Activated CD8-positive, alpha-beta memory T cell treated with anti-CD3 and anti-CD28 coated beads, Interleukin-2, amount 10 ng/mL, durations not matched to agents 7 days and 5 days (primary cell): Measurements from ENCODE around the gene EPN1. TPM values are rescaled to one million over a fixed set of nuclear protein-coding genes. Genes with fewer than 3 reads are reported as not detected.

Source experiments
- ATAC-seq: fragments of 150-1000 bp; cut with Tn5 transposase; one replicate; pipeline ENCODE4 v1.10.0; 2021; ENCODE audit warnings: moderate library complexity
- CTCF ChIA-PET: fragments of 350-600 bp; sonication (Branson Sonifier 250); formaldehyde crosslinking; loops from one replicate; lab custom pipeline; 2021; ENCODE audit warnings: antibody characterized with exemption; lab: Charles Lee
- DNase-seq: peaks from one replicate; pipeline ENCODE4 v3.0.0-alpha.2; 2020
- H3K27ac Mint-ChIP-seq: one replicate; pipeline ENCODE4 v1.8.0; 2021; ENCODE audit warnings: mild to moderate bottlenecking, mixed read lengths
- H3K27me3 Mint-ChIP-seq: one replicate; pipeline ENCODE4 v1.8.0; 2021; ENCODE audit warnings: mixed read lengths
- H3K36me3 Mint-ChIP-seq: one replicate; pipeline ENCODE4 v1.8.0; 2021; ENCODE audit warnings: mild to moderate bottlenecking, mixed read lengths
- H3K4me1 Mint-ChIP-seq: one replicate; pipeline ENCODE4 v1.8.0; 2021; ENCODE audit warnings: mixed read lengths
- H3K4me3 Mint-ChIP-seq: one replicate; pipeline ENCODE4 v1.8.0; 2021; ENCODE audit warnings: mild to moderate bottlenecking, moderate library complexity, mixed read lengths
- H3K9me3 Mint-ChIP-seq: one replicate; pipeline ENCODE4 v1.8.0; 2022; ENCODE audit warnings: low read depth, mixed read lengths
- total RNA-seq, 2 experiments: library from RNA; stranded (reverse); gene quantifications; one replicate each; pipeline ENCODE4 v1.2.3, GENCODE V29; 2021

EPN1 gene
- total RNA-seq, 2 experiments from 2014 or later, result 55.7 to 63.7 TPM

DNA sequence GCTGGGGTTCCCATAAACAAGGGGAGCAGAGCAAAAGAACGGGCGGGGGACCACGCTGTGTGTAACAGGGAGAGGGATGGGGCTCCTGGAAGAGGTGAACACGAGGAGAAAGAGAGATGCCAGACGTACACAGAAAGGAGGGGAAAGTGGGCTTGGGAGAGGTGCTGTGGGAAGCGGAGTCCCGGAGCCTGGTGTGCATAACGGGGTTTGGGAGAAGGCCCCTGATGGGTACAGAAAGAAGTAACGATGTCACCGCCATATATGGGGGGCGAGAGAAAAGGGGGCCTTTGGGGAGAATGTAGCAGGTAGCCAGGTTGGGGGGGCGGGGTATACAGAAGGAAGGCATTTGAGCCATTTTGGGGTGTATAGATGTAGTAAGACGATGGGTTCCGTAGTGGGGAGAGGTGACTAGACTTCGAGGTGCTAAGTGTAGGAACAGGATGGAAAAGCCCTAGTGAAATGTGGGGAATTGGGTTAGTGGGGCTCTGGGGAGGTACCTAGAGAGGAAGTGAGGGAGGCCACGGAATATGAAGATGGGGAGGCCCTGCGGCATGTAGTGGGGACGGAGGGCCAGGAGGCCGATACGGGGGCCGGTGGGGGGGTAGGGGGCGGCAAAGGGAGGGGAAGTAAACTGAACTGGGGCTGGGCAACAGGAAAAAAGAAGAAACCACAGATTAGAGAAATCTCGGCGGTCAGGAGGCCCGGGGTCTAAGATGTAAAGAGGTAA is 33.4 kb upstream of the EPN1 start:
- peaks cover 57% of the 10 kb centered on the region for H3K4me1 Mint-ChIP-seq
- peak overlapping the region; percentile 92 for H3K27ac Mint-ChIP-seq
- H3K27me3 Mint-ChIP-seq, result no peaks in the 10 kb centered on the region
- DNase-seq (no peak), ATAC-seq (no peak)
- H3K9me3 Mint-ChIP-seq, result no peaks in the 10 kb centered on the region
- H3K36me3 Mint-ChIP-seq, result peaks cover 16% of the 10 kb centered on the region
- CTCF ChIA-PET, result interaction anchor here (1.0 to 4.1 kb wide), 9 partner anchors 9 to 138 kb away, joined by 3 to 41 read pairs (median 4); partner anchors contain the start of genes FIZ1, U2AF2, ZNF524 and ZNF865
- H3K4me3 Mint-ChIP-seq, result peak overlapping the region; percentile 87

DNA sequence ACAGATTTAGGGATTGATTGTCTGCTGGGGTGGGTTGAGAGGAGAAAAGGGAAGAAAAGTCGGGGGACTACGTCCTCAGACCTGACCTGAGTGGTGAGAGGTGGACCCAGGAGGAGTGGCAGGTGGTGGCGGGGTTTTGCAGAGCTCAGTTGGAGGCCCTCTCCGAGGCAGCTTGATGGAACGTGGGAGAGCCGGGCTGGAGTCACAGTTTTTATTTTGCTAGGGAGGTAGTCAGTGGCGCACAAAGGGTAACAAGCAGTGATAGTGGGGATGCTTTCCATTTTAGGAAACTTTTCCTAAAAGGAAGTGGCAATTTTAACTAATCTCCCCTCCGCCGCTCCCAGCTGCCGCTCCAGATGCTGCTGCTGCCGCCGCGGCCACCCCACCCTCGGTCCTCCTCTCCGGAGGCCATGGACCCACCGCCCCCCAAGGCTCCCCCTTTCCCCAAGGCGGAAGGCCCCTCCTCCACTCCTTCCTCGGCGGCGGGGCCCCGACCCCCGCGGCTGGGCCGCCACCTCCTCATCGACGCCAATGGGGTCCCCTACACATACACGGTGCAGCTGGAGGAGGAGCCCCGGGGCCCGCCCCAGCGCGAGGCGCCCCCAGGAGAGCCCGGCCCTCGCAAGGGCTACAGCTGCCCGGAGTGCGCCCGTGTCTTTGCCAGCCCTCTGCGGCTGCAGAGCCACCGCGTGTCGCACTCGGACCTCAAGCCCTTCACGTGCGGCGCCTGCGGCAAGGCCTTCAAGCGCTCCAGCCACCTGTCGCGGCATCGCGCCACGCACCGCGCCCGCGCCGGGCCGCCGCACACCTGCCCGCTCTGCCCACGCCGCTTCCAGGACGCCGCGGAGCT is 32.6 kb upstream of the EPN1 start:
- CTCF ChIA-PET, result interaction anchor here (1.0 to 4.1 kb wide), 7 partner anchors 10 to 139 kb away, joined by 3 to 41 read pairs (median 4); partner anchors contain the start of genes FIZ1, U2AF2, ZNF524 and ZNF865
- Mint-ChIP-seq H3K4me1 (peaks cover 55% of the 10 kb centered on the region), H3K4me3 (peak overlapping the region; percentile 87), H3K9me3 (no peaks in the 10 kb centered on the region), H3K27me3 (no peaks in the 10 kb centered on the region), H3K36me3 (peaks cover 16% of the 10 kb centered on the region), H3K27ac (peak overlapping the region; percentile 95)
- ATAC-seq, result peak; percentile 22
- DNase-seq, result peak; percentile 61

DNA sequence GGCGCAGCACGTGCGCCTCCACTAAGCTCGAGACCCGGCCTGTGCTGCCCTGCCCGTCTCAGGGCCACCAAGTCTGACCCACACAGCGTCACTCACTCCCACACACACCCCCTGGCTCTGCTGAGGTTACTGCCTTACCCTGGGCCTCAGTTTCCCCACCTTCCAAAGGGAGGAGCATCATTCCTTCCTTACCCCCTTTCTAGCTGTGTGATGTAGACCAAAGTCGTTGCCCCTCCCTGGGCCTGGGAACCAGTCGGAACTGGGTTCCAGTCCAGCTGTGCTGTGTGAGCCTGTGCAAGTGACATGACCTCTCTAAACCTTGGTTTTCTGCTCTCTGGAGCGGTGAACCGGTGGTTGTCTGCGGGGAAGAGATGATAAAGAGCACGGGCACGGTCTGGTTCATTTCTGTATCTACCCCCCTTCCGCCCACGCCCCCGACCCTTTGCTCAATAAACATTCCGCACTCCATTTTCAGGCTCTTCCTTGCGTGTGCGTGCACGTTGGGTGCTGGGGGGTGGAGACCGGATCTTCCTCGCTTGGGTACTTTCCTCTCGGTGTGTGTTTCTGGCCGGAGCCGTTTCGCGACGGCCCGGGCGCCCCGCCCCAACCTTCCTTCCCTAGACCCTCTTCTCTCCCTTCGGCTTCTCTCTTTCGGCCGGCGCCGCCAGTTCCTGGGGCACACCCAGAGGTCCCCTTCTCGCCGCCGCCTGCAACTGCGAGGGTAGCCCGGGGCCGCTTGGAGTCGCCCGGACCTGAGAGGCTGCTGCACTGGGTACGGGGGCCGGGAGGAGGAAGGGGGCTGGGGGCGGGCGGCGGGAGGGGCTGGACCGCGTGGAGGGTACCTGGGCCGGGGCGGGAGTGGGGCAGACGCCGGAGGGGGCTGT is 31.8 kb upstream of the EPN1 start, which contains the start of gene ZNF581:
Gene ZNF581, plus strand, starts transcription at position 647 of the 884 bp plus-strand sequence. CDS start 923 bp downstream, outside the sequence.
- peak; percentile 85 for DNase-seq
- peak within 1 kb of the TSS; percentile 87 for H3K4me3 Mint-ChIP-seq
- peak; percentile 66 for ATAC-seq
- H3K4me1 Mint-ChIP-seq, result peaks cover 50% of the 10 kb centered on the region
- CTCF ChIA-PET, result interaction anchor here (1.3 to 4.1 kb wide), 6 partner anchors 10 to 140 kb away, joined by 3 to 41 read pairs (median 4); partner anchors contain the start of genes FIZ1, U2AF2, ZNF524 and ZNF865
- no peaks in the 10 kb centered on the region for H3K27me3 Mint-ChIP-seq
- peak within 1 kb of the TSS; percentile 95 for H3K27ac Mint-ChIP-seq
- no peaks in the 10 kb centered on the region for H3K9me3 Mint-ChIP-seq
- peaks cover 12% of the 10 kb centered on the region for H3K36me3 Mint-ChIP-seq

DNA sequence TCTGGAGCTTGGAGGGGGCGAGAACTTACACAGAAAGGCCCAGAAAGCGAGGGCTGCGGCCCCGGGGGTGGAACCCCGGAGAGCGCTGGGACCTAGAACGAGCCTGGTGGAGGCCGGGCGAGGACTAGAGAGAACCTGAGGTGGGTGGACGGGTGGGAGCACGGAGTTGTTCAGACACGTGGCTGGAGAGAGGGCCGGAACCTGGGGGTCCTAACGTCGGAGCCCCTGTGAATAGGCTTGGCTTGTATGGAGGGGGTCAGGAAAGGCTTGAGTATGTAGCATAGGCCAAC is 31.2 kb upstream of the EPN1 start:
- CTCF ChIA-PET, result interaction anchor here (2.6 to 4.1 kb wide), 2 partner anchors 10 to 11 kb away, joined by 21 to 41 read pairs; partner anchors contain the start of gene U2AF2
- Mint-ChIP-seq H3K27me3 (no peaks in the 10 kb centered on the region), H3K27ac (peak overlapping the region; percentile 95), H3K4me1 (peaks cover 50% of the 10 kb centered on the region), H3K4me3 (peak overlapping the region; percentile 87), H3K36me3 (peaks cover 9% of the 10 kb centered on the region), H3K9me3 (no peaks in the 10 kb centered on the region)
- no peak for ATAC-seq
- DNase-seq, result no peak

DNA sequence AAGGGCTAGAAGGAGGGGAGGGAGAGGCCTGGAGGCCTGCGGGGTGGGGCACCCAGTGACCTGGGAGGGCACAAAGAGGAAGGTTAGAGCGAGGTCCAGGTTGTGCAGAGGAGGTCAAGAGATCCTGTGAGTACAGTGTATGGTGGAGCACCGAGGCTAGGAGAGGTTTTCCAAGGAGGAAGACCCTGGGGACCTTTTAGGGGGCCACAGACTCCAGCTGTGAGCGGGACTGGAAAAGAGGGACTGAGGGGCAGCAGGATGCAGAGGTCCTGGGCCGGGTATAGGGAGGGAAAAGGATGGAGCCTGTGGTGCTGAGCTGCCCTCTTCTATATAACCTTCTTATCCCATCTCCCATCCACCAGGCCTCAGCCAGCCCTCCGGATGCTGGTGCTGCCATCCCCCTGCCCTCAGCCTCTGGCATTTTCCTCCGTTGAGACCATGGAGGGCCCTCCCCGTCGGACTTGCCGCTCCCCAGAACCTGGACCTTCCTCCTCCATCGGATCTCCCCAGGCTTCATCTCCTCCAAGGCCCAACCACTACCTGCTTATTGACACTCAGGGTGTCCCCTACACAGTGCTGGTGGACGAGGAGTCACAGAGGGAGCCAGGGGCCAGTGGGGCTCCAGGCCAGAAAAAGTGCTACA is 30.7 kb upstream of the EPN1 start:
- H3K4me3 Mint-ChIP-seq, result peak overlapping the region; percentile 87
- no peaks in the 10 kb centered on the region for H3K9me3 Mint-ChIP-seq
- H3K4me1 Mint-ChIP-seq, result peaks cover 47% of the 10 kb centered on the region
- no peaks in the 10 kb centered on the region for H3K27me3 Mint-ChIP-seq
- DNase-seq (no peak), ATAC-seq (no peak)
- H3K27ac Mint-ChIP-seq, result peak overlapping the region; percentile 95
- peaks cover 6% of the 10 kb centered on the region for H3K36me3 Mint-ChIP-seq
- CTCF ChIA-PET, result interaction anchor here (2.6 to 4.1 kb wide), 2 partner anchors 9 to 12 kb away, joined by 21 to 41 read pairs; partner anchors contain the start of gene U2AF2

DNA sequence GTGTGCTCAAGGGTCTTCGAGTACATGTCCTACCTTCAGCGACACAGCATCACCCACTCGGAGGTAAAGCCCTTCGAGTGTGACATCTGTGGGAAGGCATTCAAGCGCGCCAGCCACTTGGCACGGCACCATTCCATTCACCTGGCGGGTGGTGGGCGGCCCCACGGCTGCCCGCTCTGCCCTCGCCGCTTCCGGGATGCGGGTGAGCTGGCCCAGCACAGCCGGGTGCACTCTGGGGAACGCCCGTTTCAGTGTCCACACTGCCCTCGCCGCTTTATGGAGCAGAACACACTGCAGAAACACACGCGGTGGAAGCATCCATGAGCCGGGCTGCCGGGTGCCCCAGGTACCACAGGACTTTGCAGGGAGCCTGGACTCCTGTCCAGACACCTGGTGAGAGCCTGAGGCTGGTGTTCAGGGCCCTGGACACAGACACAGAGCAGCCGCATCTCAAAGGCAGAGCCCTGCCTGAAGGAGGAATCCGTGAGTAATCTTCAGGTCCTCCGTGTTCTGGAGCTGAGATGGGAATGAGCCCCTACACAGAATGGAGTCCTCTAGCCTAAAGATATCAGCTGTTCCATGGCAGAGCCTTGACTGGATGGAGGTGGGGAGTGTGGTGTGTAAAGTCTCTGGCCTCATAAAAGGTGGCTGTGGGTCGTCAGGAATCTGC is 30.0 kb upstream of the EPN1 start:
- peak overlapping the region; percentile 95 for H3K27ac Mint-ChIP-seq
- CTCF ChIA-PET, result interaction anchor here (0.6 to 5.5 kb wide), 3 partner anchors 9 to 20 kb away, joined by 4 to 74 read pairs (median 41); partner anchors contain the start of gene U2AF2
- no peaks in the 10 kb centered on the region for H3K27me3 Mint-ChIP-seq
- H3K4me1 Mint-ChIP-seq, result peaks cover 48% of the 10 kb centered on the region
- H3K9me3 Mint-ChIP-seq, result no peaks in the 10 kb centered on the region
- ATAC-seq, result no peak
- H3K4me3 Mint-ChIP-seq, result peak overlapping the region; percentile 87
- peaks cover 6% of the 10 kb centered on the region for H3K36me3 Mint-ChIP-seq
- no peak for DNase-seq

DNA sequence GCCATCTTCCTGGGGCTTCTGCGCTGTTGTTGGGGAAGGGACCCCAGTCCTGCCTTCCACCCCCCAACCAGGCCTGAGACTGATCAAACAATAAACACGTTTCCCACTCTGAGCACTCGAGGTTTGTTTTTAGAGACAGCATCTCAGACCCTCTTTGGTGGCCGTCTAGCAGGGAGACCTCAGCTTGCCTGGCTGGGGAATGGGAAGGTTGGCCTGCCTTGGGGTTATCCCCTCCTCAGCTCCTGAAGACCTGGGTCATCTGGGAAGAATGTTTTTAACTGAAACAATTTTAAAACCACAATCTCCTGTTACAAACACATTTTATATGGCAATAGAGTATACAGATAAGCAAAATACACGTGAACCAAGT is 29.5 kb upstream of the EPN1 start:
- peak overlapping the region; percentile 18 for H3K4me3 Mint-ChIP-seq
- DNase-seq, result no peak
- CTCF ChIA-PET, result interaction anchor here (0.6 to 5.5 kb wide), 3 partner anchors 8 to 20 kb away, joined by 4 to 74 read pairs (median 41); partner anchors contain the start of gene U2AF2
- H3K27me3 Mint-ChIP-seq, result no peaks in the 10 kb centered on the region
- H3K36me3 Mint-ChIP-seq, result peaks cover 6% of the 10 kb centered on the region
- peaks cover 42% of the 10 kb centered on the region for H3K4me1 Mint-ChIP-seq
- ATAC-seq, result no peak
- H3K9me3 Mint-ChIP-seq, result no peaks in the 10 kb centered on the region
- peak overlapping the region; percentile 57 for H3K27ac Mint-ChIP-seq

DNA sequence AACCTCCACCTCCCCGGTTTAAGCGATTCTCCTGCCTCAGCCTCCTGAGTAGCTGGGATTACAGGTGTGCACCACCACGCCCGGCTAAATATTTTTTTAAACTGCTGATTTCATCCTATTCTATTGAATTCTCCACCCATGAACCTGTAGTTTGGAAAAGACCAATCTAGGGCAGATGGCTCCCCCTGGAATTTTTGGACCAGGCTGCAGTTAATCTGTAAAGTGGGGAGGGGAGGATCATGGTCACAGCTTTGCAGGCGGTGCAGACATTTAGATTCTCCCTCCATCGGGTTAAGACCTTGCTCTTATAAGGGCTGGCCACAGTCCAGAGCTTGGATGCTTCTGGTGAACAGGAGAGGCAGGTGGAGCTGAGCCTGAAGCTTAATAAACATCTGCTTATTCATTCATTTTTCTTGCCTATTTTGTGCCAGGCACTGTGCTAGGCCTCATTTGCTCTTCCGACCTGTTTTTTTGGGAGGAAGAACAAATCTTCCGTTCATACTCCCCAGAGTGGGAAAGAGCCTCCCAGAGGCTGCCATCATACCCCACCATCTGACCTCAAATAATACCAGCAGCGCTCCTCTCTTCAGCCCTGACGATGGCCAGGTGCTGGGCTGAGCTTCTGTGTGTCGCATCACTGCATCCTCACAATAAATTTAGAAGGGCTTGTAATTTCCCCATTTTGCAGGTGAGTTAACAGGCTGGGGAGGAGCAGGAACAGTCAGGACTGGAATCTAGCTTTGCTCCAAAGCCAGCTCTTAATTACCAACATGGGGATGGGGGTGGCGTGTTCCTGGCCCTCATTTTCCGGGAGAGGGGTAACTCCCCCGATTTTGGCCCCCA is 27.9 kb upstream of the EPN1 start:
- Mint-ChIP-seq H3K9me3 (no peaks in the 10 kb centered on the region), H3K27me3 (no peaks in the 10 kb centered on the region), H3K4me3 (peak overlapping the region; percentile 71), H3K27ac (peak overlapping the region; percentile 75), H3K4me1 (peaks cover 37% of the 10 kb centered on the region), H3K36me3 (peaks cover 7% of the 10 kb centered on the region)
- ATAC-seq, result no peak
- CTCF ChIA-PET, result interaction anchor here (1.2 to 5.5 kb wide), 4 partner anchors 13 to 143 kb away, joined by 3 to 74 read pairs (median 4); partner anchors contain the start of gene FIZ1
- no peak for DNase-seq

DNA sequence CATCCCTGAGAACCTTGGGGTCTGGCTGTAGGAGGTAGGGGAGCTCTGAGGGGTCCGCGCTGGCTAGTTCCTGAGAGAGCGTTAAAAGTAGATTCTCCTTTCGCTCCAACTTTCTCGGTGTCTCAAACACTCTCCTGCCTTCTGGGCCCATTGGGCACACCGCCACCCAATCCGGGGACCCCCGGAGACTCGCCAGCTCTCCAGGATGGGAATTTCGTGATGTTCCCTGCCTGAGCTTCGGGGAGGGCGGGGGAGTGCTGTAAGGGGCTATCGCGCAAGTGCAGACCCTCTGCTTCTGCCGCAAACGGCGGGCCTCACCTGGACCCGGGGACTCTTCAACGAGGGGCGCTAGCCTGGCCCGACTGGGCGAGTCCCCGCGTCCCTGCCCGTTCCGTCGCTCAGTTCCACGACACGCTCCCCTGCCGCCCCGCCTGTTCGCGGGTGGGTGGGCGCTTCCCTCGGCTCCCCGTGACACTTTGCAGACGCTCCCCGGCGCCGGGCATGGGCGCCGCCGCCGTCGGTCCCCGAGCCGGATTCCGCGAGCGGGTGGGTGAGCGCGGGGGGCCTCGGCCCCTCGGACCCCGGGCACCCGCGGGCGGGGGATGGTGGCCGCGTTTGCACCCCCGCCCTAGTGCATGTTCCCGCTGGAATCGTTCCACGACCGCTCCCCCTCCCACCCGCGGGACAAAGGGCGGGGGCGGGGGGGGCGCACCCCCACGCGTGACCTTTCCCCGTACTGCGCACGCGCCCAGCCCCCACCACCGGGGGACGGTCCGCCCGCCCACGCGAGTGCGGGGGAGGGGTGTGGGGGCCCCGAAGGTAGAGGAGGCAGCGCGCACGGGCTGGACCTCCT is 27.1 kb upstream of the EPN1 start, which contains the start of gene CCDC106:
Gene CCDC106, plus strand, starts transcription at position 481 of the 853 bp plus-strand sequence. CDS start 835 bp downstream, outside the sequence.
- ATAC-seq, result peak; percentile 9
- no peak for DNase-seq
- H3K4me3 Mint-ChIP-seq, result peak within 1 kb of the TSS; percentile 71
- H3K4me1 Mint-ChIP-seq, result peaks cover 35% of the 10 kb centered on the region
- no peaks in the 10 kb centered on the region for H3K9me3 Mint-ChIP-seq
- H3K27ac Mint-ChIP-seq, result peak within 1 kb of the TSS; percentile 75
- no peaks in the 10 kb centered on the region for H3K27me3 Mint-ChIP-seq
- peaks cover 8% of the 10 kb centered on the region for H3K36me3 Mint-ChIP-seq
- CTCF ChIA-PET, result interaction anchor here (1.2 to 5.5 kb wide), 4 partner anchors 8 to 67 kb away, joined by 3 to 74 read pairs (median 5); partner anchors contain the start of gene FIZ1

DNA sequence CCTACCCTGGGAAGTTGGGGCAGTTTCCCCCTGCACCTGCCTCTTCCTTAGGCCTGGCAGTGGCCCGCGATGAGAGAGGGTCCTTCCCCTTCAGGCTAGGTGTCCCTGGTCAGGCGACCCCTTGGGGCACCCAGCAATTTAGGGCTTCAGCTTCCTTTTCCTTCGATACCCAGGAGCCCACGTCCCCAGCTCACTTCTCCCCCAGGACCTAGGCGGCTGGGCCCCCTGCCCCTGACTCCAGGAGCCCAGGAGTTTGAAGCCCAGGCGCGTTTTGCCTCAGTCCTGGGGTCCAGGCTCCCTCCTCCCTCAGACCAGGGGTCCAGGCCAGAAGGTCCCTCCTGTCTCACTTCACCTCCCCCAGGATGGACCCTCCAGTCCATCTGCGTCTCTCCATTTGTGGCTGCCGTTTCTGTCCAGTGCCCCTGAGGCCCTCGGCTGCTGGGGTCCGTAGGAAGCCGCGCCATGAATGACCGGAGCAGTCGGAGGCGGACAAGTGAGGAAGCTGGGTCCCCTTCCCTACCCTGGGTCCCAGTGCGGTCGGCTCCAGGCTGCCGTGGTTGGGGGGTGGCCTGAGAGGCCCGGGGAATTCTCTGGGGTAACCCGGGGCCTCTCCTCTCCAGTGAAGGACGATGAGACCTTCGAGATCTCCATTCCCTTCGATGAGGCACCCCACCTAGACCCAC is 26.3 kb upstream of the EPN1 start:
- no peak for DNase-seq
- CTCF ChIA-PET, result interaction anchor here (1.1 to 5.5 kb wide), 4 partner anchors 9 to 508 kb away, joined by 3 to 74 read pairs (median 4); no protein-coding TSS in a partner anchor
- peaks cover 30% of the 10 kb centered on the region for H3K4me1 Mint-ChIP-seq

More for the DNA sequence above, 26.3 kb upstream of the EPN1 start:
- Mint-ChIP-seq H3K27ac (peak overlapping the region; percentile 52), H3K4me3 (peak overlapping the region; percentile 63), H3K27me3 (no peaks in the 10 kb centered on the region), H3K36me3 (peaks cover 8% of the 10 kb centered on the region), H3K9me3 (no peaks in the 10 kb centered on the region)
- ATAC-seq, result no peak
